ENCODE data around the gene NKX2-4.
"Not testable (repeated sequence)": the region's sequence is repeated elsewhere in the genome, so short reads cannot be mapped to it uniquely, and the experiment has no call there.

Gene NKX2-4

DNA sequence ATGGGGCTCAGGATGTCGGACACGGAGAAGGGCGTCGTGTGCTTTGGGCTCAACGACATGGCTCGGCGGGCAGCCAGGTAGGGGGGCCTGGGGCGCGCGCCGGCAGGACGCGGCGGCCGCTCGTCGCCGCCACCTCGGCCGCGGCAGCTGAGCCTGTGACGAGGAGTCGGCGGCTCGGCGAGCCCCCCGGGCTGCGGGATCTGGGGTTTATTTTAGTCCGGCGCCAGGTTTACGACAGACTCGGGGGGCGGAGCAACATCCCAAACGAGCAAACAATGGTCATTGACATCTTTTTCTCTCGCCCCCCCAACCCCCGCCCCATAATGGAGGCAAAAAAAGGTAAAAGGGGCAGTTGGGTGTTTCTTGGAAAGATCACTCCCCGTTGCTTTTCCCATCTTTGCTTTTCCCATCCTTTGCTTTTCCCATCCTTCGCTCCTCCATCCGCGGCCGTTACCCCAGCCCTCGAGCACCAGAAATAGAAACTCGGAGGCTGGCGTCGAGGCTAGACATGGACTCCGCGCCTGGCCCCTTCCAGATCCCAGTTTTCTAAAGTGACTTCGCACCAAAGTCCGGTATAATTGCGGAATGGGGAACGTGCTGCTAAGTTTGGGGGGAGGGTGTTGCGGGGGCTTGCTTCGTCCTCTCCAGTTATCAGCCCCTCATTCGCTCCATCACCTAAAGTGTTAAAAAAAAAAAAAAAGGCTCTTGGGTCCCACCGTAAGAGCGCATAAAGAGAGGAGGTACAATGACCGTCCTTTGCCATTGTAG, at the start of gene NKX2-4:
NKX2-4 (minus strand) TSS at position 186 of the 768 bp plus-strand sequence; CDS start at position 59, 127 bp downstream.
- Histone ChIP-seq H3K4me3 (ENCODE audit: low read depth in 1 of 2, low read length in 2 of 2) (peak within 1 kb of the TSS in 1 of 2 donors; percentile 49), H3K27me3 (ENCODE audit: low read depth, low read length) (peaks cover 48% of the 10 kb centered on the region), H3K36me3 (ENCODE audit: control insufficient read depth in 1 of 2, insufficient read depth in 2 of 2, low read length in 2 of 2) (no peaks in the 10 kb centered on the region), H3K4me1 (ENCODE audit: control insufficient read depth in 1 of 2, insufficient read depth in 2 of 2, low read length in 2 of 2) (peaks cover 0 to 13% of the 10 kb centered on the region in 2 donors), H3K9me3 (ENCODE audit: control insufficient read depth in 1 of 2, low read length in 2 of 2) (peaks cover 0 to 6% of the 10 kb centered on the region in 2 donors), H3K27ac (ENCODE audit: low read length) (no peak within 1 kb of the TSS)

DNA sequence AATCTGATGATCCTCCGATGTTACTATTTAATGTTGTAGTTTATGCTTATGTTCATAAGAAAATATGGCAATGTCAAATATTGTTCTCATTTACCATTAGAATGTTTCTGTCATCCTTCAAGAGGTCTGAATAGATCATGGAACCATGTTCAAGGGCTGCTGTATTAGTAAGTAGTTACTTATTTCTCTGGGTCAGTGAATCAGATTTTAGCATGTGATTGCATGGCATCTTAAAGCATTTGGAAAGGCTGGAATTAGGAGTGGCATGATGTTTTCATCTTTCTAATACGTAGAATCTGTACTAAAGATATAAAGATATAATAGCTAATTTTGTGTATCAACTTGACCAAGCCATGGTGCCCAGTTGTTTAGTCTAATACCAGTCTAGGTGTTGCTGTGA, 40.5 kb upstream of the NKX2-4 start:
- Histone ChIP-seq H3K4me1 (ENCODE audit: control insufficient read depth in 1 of 2, insufficient read depth in 2 of 2, low read length in 2 of 2) (no peaks in the 10 kb centered on the region), H3K4me3 (ENCODE audit: low read depth in 1 of 2, low read length in 2 of 2) (no peak overlapping the region), H3K27me3 (ENCODE audit: low read depth, low read length) (no peaks in the 10 kb centered on the region)

DNA sequence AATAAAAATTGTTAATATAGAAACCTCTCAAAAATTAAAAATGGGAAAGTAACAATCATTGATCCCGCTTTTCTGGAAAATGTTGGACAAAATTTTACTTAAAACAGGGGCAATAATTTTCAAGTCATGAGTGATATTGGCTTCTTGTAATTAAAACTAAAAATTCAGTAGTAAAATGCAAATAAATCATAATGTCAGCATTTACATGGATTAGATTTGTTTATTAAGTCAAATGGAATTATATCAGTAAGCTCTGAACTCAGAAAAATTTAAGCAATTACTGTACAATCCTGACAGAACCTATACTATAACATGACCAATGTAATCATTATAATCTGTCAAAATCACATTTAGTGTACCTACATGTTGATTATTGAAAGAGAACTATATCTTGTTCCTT, 39.9 kb upstream of the NKX2-4 start:
- Histone ChIP-seq H3K36me3 (ENCODE audit: control insufficient read depth in 1 of 2, insufficient read depth in 2 of 2, low read length in 2 of 2) (no peaks in the 10 kb centered on the region), H3K4me3 (ENCODE audit: low read depth in 1 of 2, low read length in 2 of 2) (no peak overlapping the region), H3K27ac (ENCODE audit: low read length) (no peak overlapping the region), H3K4me1 (ENCODE audit: control insufficient read depth in 1 of 2, insufficient read depth in 2 of 2, low read length in 2 of 2) (no peaks in the 10 kb centered on the region), H3K9me3 (ENCODE audit: control insufficient read depth in 1 of 2, low read length in 2 of 2) (no peaks in the 10 kb centered on the region), H3K27me3 (ENCODE audit: low read depth, low read length) (no peaks in the 10 kb centered on the region)

More for the DNA sequence above, 40.5 kb upstream of the NKX2-4 start:
- Histone ChIP-seq H3K27ac (ENCODE audit: low read length) (no peak overlapping the region), H3K36me3 (ENCODE audit: control insufficient read depth in 1 of 2, insufficient read depth in 2 of 2, low read length in 2 of 2) (no peaks in the 10 kb centered on the region), H3K9me3 (ENCODE audit: control insufficient read depth in 1 of 2, low read length in 2 of 2) (no peaks in the 10 kb centered on the region)

DNA sequence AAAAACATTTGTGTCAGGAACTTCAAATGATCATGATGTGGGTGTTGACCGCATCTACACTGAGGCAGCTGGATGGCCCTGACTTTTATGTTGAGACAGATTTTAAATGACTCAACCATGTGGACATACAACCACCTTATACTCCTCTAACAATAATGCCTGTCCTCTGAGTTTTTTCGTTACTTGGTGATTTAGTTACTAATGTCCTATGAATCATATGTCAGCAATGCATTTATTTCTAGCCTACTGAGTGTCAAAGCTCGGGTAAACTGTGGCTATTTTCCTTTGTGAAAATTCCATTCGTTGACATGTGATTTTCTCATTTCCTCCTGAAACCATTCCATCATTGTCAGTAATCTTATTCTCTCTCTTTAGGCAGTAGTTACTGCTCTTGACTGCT, 38.9 kb upstream of the NKX2-4 start:
- no peaks in the 10 kb centered on the region for H3K36me3 ChIP-seq (ENCODE audit: control insufficient read depth in 1 of 2, insufficient read depth in 2 of 2, low read length in 2 of 2)
- H3K9me3 ChIP-seq (ENCODE audit: control insufficient read depth in 1 of 2, low read length in 2 of 2): no peaks in the 10 kb centered on the region
- H3K27me3 ChIP-seq (ENCODE audit: low read depth, low read length): no peaks in the 10 kb centered on the region
- no peak overlapping the region for H3K4me3 ChIP-seq (ENCODE audit: low read depth in 1 of 2, low read length in 2 of 2)
- no peak overlapping the region for H3K27ac ChIP-seq (ENCODE audit: low read length)
- H3K4me1 ChIP-seq (ENCODE audit: control insufficient read depth in 1 of 2, insufficient read depth in 2 of 2, low read length in 2 of 2): no peaks in the 10 kb centered on the region

DNA sequence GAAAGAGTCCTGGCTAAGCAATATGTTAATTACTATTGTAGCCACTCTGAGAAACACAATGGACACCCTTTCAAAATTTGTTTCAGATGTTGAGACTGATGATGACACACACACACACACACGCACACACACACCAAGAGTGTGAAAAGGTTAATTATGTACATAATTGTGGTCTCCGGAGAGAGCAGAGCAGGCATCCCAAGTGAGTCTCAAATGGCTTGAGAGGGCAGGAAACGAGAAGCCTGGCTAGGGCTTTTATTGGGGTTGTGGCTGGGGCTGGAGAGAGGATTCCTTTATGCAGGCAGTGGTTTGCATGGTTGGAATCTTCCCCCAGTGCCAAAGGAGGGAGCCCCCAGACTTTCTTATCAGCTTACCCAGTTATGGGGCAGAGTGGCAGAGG, 38.2 kb upstream of the NKX2-4 start:
- H3K36me3 ChIP-seq (ENCODE audit: control insufficient read depth in 1 of 2, insufficient read depth in 2 of 2, low read length in 2 of 2): no peaks in the 10 kb centered on the region
- H3K4me3 ChIP-seq (ENCODE audit: low read depth in 1 of 2, low read length in 2 of 2): no peak overlapping the region
- H3K9me3 ChIP-seq (ENCODE audit: control insufficient read depth in 1 of 2, low read length in 2 of 2): no peaks in the 10 kb centered on the region
- no peaks in the 10 kb centered on the region for H3K4me1 ChIP-seq (ENCODE audit: control insufficient read depth in 1 of 2, insufficient read depth in 2 of 2, low read length in 2 of 2)
- no peak overlapping the region for H3K27ac ChIP-seq (ENCODE audit: low read length)
- H3K27me3 ChIP-seq (ENCODE audit: low read depth, low read length): no peaks in the 10 kb centered on the region

DNA sequence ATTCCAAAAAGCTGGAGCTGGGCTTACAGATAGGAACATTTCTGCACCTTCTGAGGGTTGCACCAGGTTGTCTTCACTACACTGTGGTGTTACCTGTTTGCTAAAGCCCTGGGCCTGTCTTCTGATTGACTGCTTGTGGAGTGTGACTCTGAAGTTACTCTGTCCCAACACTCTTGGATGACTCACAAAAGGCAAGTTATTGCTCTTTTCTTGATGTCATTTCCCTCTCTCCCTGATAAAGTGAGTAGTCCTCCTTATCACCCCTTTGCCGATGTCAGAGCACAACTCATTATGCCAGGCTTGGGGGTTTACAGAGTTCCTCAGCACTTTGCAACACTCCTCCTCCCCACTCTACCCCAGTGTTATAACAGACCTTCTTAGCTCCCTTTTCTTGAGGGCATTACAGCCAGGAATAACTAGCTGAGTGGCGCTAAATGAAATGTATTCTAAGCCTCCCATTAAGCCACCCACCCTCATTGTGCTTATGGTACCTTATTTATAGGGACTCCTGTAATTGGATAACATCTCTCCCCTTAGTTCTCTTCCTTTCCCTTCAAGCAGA, 36.1 kb upstream of the NKX2-4 start:
- H3K4me1 ChIP-seq (ENCODE audit: control insufficient read depth in 1 of 2, insufficient read depth in 2 of 2, low read length in 2 of 2): no peaks in the 10 kb centered on the region
- H3K9me3 ChIP-seq (ENCODE audit: control insufficient read depth in 1 of 2, low read length in 2 of 2): no peaks in the 10 kb centered on the region
- H3K27ac ChIP-seq (ENCODE audit: low read length): no peak overlapping the region
- H3K4me3 ChIP-seq (ENCODE audit: low read depth in 1 of 2, low read length in 2 of 2): no peak overlapping the region
- no peaks in the 10 kb centered on the region for H3K27me3 ChIP-seq (ENCODE audit: low read depth, low read length)
- H3K36me3 ChIP-seq (ENCODE audit: control insufficient read depth in 1 of 2, insufficient read depth in 2 of 2, low read length in 2 of 2): no peaks in the 10 kb centered on the region

DNA sequence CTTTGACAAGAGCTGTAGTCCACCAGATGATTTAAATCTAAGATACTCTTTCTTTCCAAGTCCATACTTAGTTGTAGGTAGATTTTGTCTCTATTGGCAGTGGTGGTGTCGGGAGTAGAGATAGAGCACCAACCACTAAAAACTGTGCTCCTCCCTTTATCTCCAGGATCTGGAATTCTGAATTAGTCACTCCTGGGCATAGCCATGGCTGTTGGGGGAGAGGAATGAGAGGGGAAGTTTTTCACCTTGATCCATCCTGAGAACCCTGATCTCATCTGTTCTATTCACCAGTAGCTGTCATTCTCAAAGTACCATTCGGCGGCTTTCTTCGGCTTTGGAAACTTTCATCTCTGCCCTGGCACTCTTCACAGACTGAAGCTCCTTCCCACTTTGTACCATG, 35.6 kb upstream of the NKX2-4 start:
- H3K4me1 ChIP-seq (ENCODE audit: control insufficient read depth in 1 of 2, insufficient read depth in 2 of 2, low read length in 2 of 2): no peaks in the 10 kb centered on the region
- H3K27ac ChIP-seq (ENCODE audit: low read length): no peak overlapping the region
- H3K36me3 ChIP-seq (ENCODE audit: control insufficient read depth in 1 of 2, insufficient read depth in 2 of 2, low read length in 2 of 2): no peaks in the 10 kb centered on the region
- no peaks in the 10 kb centered on the region for H3K9me3 ChIP-seq (ENCODE audit: control insufficient read depth in 1 of 2, low read length in 2 of 2)
- no peak overlapping the region for H3K4me3 ChIP-seq (ENCODE audit: low read depth in 1 of 2, low read length in 2 of 2)
- H3K27me3 ChIP-seq (ENCODE audit: low read depth, low read length): no peaks in the 10 kb centered on the region

DNA sequence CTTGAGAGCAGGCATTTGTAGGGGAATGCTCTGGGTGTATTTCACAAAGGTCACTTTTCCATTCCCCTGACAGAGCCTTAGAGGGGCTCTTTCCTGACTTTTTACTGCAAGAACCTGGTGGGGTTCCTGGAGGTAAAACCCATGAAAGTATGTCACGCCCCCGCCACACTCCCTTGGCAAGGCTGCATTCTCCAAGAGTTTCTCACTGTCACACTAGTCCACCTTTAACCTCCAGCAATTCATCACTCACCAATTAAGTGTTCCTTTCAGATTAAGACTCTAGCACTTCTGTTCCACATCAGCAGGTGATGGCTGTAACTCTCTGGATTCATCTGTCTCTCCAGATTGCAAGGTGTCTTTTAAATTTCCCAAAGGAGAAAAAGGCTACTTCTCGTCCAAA, 32.7 kb upstream of the NKX2-4 start:
- H3K36me3 ChIP-seq (ENCODE audit: control insufficient read depth in 1 of 2, insufficient read depth in 2 of 2, low read length in 2 of 2): no peaks in the 10 kb centered on the region
- H3K27me3 ChIP-seq (ENCODE audit: low read depth, low read length): no peaks in the 10 kb centered on the region
- no peaks in the 10 kb centered on the region for H3K4me1 ChIP-seq (ENCODE audit: control insufficient read depth in 1 of 2, insufficient read depth in 2 of 2, low read length in 2 of 2)
- no peak overlapping the region for H3K27ac ChIP-seq (ENCODE audit: low read length)
- peaks cover 5 to 12% of the 10 kb centered on the region in 2 donors for H3K9me3 ChIP-seq (ENCODE audit: control insufficient read depth in 1 of 2, low read length in 2 of 2)
- no peak overlapping the region for H3K4me3 ChIP-seq (ENCODE audit: low read depth in 1 of 2, low read length in 2 of 2)

DNA sequence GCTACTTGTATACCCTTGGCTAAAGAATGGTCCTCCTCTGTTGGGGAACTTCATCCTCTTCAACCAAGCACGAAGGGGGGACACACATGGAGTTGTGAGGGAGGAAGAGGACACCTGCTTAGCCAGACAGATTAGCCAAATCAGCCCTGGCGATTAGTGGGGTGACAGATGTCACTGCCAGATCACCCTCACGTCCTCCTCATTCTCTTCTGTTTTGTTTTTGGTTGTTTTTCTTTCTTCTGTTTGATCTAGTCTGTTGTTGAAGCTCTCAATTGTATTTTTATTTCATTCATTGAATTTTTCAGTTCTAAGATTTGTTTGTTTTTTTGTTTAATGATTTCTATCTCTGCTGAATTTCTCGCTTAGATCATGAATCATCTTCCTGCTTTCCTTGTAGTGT, 27.5 kb upstream of the NKX2-4 start:
- peaks cover 10 to 39% of the 10 kb centered on the region in 2 donors for H3K9me3 ChIP-seq (ENCODE audit: control insufficient read depth in 1 of 2, low read length in 2 of 2)
- H3K27me3 ChIP-seq (ENCODE audit: low read depth, low read length): no peaks in the 10 kb centered on the region
- H3K27ac ChIP-seq (ENCODE audit: low read length): no peak overlapping the region
- H3K36me3 ChIP-seq (ENCODE audit: control insufficient read depth in 1 of 2, insufficient read depth in 2 of 2, low read length in 2 of 2): no peaks in the 10 kb centered on the region
- H3K4me3 ChIP-seq (ENCODE audit: low read depth in 1 of 2, low read length in 2 of 2): no peak overlapping the region
- H3K4me1 ChIP-seq (ENCODE audit: control insufficient read depth in 1 of 2, insufficient read depth in 2 of 2, low read length in 2 of 2): no peaks in the 10 kb centered on the region

DNA sequence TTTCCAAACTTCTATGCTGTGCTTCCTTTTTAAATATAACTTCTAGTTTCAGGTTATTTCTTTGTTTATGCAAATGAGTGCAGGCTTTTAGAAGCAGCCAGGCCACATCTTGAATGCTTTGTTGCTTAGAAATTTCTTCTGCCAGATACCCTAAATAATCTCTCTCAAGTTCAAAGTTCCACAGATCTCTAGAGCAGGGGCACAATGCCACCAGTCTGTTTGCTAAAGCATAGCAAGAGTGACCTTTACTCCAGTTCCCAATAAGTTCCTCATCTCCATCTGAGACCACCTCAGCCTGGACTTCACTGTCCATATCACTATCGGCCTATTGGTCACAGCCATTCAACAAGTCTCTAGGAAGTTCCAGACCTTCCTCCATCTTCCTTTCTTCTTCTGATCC, 26.4 kb upstream of the NKX2-4 start:
- H3K27me3 ChIP-seq (ENCODE audit: low read depth, low read length); H3K36me3 ChIP-seq (ENCODE audit: control insufficient read depth in 1 of 2, insufficient read depth in 2 of 2, low read length in 2 of 2); H3K27ac ChIP-seq (ENCODE audit: low read length); H3K4me1 ChIP-seq (ENCODE audit: control insufficient read depth in 1 of 2, insufficient read depth in 2 of 2, low read length in 2 of 2); H3K4me3 ChIP-seq (ENCODE audit: low read depth in 1 of 2, low read length in 2 of 2): not testable (repeated sequence)
- H3K9me3 ChIP-seq (ENCODE audit: control insufficient read depth in 1 of 2, low read length in 2 of 2): peaks cover 10 to 39% of the 10 kb centered on the region in 2 donors

DNA sequence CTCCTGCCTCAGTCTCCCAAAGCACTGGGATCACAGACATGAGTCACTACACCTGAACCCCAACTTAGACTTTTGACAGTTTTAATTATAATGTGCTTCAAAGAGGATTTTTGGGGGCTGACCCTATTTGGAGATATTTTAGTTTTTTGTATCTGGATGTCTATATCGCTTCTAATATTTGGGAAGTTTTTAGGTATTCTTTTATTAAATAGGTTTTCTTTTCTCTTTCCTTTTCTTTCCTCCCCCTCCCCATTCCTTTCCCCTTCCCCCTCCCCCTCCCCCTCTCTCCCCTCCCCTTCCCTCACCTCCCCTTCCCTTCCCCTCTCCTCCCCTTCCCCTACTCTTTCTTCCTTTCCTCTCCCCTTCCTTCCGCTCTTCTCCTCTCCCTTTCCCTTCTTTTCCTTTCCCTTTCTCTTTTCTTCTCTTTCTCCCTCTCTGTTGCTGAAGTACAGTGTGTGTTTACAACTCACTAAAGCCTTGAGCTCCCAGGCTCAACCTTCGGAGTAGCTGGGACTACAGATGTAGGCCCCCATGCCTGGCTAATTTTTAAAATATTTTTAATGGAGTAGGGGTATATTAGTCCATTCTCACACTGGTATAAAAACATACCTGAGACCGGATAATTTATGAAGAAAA, 24.4 kb upstream of the NKX2-4 start:
- no peaks in the 10 kb centered on the region for H3K27me3 ChIP-seq (ENCODE audit: low read depth, low read length)
- peaks cover 10 to 39% of the 10 kb centered on the region in 2 donors for H3K9me3 ChIP-seq (ENCODE audit: control insufficient read depth in 1 of 2, low read length in 2 of 2)
- no peaks in the 10 kb centered on the region for H3K4me1 ChIP-seq (ENCODE audit: control insufficient read depth in 1 of 2, insufficient read depth in 2 of 2, low read length in 2 of 2)
- H3K27ac ChIP-seq (ENCODE audit: low read length): no peak overlapping the region
- H3K36me3 ChIP-seq (ENCODE audit: control insufficient read depth in 1 of 2, insufficient read depth in 2 of 2, low read length in 2 of 2): no peaks in the 10 kb centered on the region
- H3K4me3 ChIP-seq (ENCODE audit: low read depth in 1 of 2, low read length in 2 of 2): no peak overlapping the region

All from muscle layer of duodenum (tissue), 2 donors.